Vagina (tissue), 2 donors: ENCODE data around the gene TSPAN32. TPM values are rescaled to one million over a fixed set of nuclear protein-coding genes. Genes with fewer than 3 reads are reported as not detected.

Source experiments
- DNase-seq, 2 donors: peaks; one replicate each; pipeline ENCODE4 v3.0.0-alpha.2; 2017; ENCODE audit errors: extremely low spot score in 2 of 2
- H3K27ac ChIP-seq: fragments of 200-600 bp; sonication (generic); one replicate; pipeline ENCODE4 v1.5.1; 2019
- H3K27me3 ChIP-seq: fragments of 200-600 bp; sonication (generic); one replicate; pipeline ENCODE4 v1.5.1; 2019
- H3K36me3 ChIP-seq, 2 donors: fragments of 200-600 bp; sonication (generic); one replicate each; pipeline ENCODE4 v1.5.1; 2017 to 2019
- H3K4me1 ChIP-seq: fragments of 200-600 bp; sonication (generic); one replicate; pipeline ENCODE4 v1.5.1; 2019
- H3K4me3 ChIP-seq, 2 donors: fragments of 200-600 bp; sonication (generic); 1 replicate in 1 of 2; 2 replicates in 1 of 2; pipeline ENCODE4 v1.5.1; 2016 to 2019
- H3K9me3 ChIP-seq: fragments of 200-600 bp; sonication (generic); one replicate; pipeline ENCODE4 v1.5.1; 2019
- POLR2A ChIP-seq, 2 donors: fragments of 450-650 bp; IDR thresholded peaks; one replicate each; pipeline ENCODE4 v1.6.1; 2017; ENCODE audit warnings: antibody characterized with exemption in 2 of 2, mild to moderate bottlenecking in 2 of 2, moderate library complexity in 2 of 2
- POLR2AphosphoS5 ChIP-seq, 2 donors: sonication (generic); formaldehyde crosslinking; IDR thresholded peaks; one replicate each; pipeline ENCODE4 v1.9.0; 2017; ENCODE audit warnings: antibody characterized with exemption in 2 of 2, mild to moderate bottlenecking in 2 of 2, low read depth in 1 of 2; ENCODE audit not compliant: insufficient read depth in 1 of 2
- intact Hi-C: fragments of 100-400 bp; cut with DNase I; formaldehyde crosslinking; loops from one replicate; pipeline ENCODE4 v1.15.1; 2023
- total RNA-seq: library from RNA; depleted of rRNA; stranded (reverse); fragments of >200 nt; gene quantifications from one replicate; pipeline ENCODE4 v1.2.3, GENCODE V29; 2016
- TF ChIP-seq, protein P1 (sequence below), 3 experiments: fragments of 450-650 bp in 2 of 3; fragments of 200-600 bp in 1 of 3; sonication (generic) in 1 of 3; IDR thresholded peaks; one replicate each; pipeline ENCODE4 v1.5.1; 2017 to 2019; ENCODE audit warnings: antibody characterized with exemption in 3 of 3, mild to moderate bottlenecking in 2 of 3, moderate library complexity in 2 of 3

The TSPAN32 gene
- total RNA-seq, 1 donor from 2014 or later, result 3.7 TPM

DNA sequence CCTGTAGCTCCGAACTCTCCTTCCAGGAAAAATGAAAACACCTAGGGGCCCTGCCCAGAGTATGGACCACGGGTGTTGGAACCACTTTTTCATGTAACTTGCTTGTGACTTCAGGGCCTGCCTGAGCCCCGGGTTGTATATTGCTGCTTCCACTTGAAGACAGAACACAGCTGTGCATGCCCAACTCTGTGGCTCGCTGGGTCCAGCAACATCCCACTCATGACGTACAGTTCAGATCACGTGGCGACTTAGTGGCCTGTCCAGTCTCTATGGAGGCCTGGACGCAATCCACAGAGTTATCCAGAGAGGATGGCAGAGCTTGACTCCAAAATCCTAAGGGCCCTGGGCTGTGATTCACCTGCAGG is 6.9 kb upstream of the TSPAN32 start:
- H3K36me3 ChIP-seq, result no peaks in the 10 kb centered on the region
- peak in 1 of 2 donors; percentile 81 for DNase-seq
- no peaks in the 10 kb centered on the region for H3K4me1 ChIP-seq
- no peak overlapping the region for H3K4me3 ChIP-seq
- no peaks in the 10 kb centered on the region for H3K27me3 ChIP-seq
- intact Hi-C loops, result no loop called here
- TF ChIP-seq POLR2A (IDR thresholded peaks at IDR 0.05), result no peak
- TF ChIP-seq, protein P1, sequence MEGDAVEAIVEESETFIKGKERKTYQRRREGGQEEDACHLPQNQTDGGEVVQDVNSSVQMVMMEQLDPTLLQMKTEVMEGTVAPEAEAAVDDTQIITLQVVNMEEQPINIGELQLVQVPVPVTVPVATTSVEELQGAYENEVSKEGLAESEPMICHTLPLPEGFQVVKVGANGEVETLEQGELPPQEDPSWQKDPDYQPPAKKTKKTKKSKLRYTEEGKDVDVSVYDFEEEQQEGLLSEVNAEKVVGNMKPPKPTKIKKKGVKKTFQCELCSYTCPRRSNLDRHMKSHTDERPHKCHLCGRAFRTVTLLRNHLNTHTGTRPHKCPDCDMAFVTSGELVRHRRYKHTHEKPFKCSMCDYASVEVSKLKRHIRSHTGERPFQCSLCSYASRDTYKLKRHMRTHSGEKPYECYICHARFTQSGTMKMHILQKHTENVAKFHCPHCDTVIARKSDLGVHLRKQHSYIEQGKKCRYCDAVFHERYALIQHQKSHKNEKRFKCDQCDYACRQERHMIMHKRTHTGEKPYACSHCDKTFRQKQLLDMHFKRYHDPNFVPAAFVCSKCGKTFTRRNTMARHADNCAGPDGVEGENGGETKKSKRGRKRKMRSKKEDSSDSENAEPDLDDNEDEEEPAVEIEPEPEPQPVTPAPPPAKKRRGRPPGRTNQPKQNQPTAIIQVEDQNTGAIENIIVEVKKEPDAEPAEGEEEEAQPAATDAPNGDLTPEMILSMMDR (IDR thresholded peaks at IDR 0.05), result no peak
- no peak for TF ChIP-seq POLR2AphosphoS5 (IDR thresholded peaks at IDR 0.05; ENCODE audit: insufficient read depth in 1 of 2, low read depth in 1 of 2)
- H3K27ac ChIP-seq, result no peak overlapping the region
- H3K9me3 ChIP-seq, result no peaks in the 10 kb centered on the region

- H3K27ac ChIP-seq, result no peak overlapping the region
- no peaks in the 10 kb centered on the region for H3K36me3 ChIP-seq
- no peaks in the 10 kb centered on the region for H3K4me1 ChIP-seq
- H3K27me3 ChIP-seq, result no peaks in the 10 kb centered on the region
- intact Hi-C loops, result no loop called here
- H3K9me3 ChIP-seq, result no peaks in the 10 kb centered on the region
- no peak overlapping the region for H3K4me3 ChIP-seq
- DNase-seq, result peak; percentile 70 to 72
- TF ChIP-seq POLR2AphosphoS5 (IDR thresholded peaks at IDR 0.05; ENCODE audit: insufficient read depth in 1 of 2, low read depth in 1 of 2) (no peak), POLR2A (IDR thresholded peaks at IDR 0.05) (no peak)
- TF ChIP-seq, protein P1 (IDR thresholded peaks at IDR 0.05), result no peak
Measured at GRCh38 chr11:2295971-2296912, 5.6 kb upstream of the TSPAN32 start.

GRCh38 chr11:2296913-2297622 is 4.7 kb upstream of the TSPAN32 start:
- no peaks in the 10 kb centered on the region for H3K9me3 ChIP-seq
- no peak overlapping the region for H3K4me3 ChIP-seq
- no peaks in the 10 kb centered on the region for H3K27me3 ChIP-seq
- H3K36me3 ChIP-seq, result no peaks in the 10 kb centered on the region
- TF ChIP-seq POLR2A (IDR thresholded peaks at IDR 0.05), result no peak
- TF ChIP-seq POLR2AphosphoS5 (IDR thresholded peaks at IDR 0.05; ENCODE audit: insufficient read depth in 1 of 2, low read depth in 1 of 2), result no peak
- TF ChIP-seq, protein P1 (IDR thresholded peaks at IDR 0.05), result no peak
- H3K4me1 ChIP-seq, result no peaks in the 10 kb centered on the region
- intact Hi-C loops, result no loop called here
- H3K27ac ChIP-seq, result no peak overlapping the region
- DNase-seq, result peak in 1 of 2 donors; percentile 71

DNA sequence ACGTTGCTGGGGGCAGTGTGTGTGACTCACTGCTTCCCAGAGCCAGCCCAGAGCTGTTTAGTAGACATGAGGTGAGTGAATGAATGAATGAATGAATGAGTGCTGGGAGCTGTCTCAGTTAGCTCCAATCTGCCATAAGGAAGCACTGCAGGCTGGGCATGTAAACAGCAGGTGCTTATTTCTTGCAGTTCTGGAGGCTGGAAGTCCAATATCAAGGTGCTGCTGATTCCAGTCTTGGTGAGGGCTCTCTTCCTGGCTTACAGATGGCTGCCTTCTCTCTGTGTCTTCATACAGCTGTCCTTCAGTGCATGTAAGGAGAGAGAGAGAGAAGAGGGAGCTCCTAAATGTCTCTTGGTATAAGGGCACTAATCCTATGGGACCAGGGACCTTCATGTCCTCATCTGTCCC is 4.2 kb upstream of the TSPAN32 start:
- Histone ChIP-seq H3K27ac (no peak overlapping the region), H3K27me3 (no peaks in the 10 kb centered on the region), H3K4me3 (no peak overlapping the region), H3K9me3 (no peaks in the 10 kb centered on the region), H3K36me3 (no peaks in the 10 kb centered on the region), H3K4me1 (peaks cover under 1% of the 10 kb centered on the region)
- no peak for DNase-seq
- TF ChIP-seq POLR2A (IDR thresholded peaks at IDR 0.05), result no peak
- TF ChIP-seq, protein P1 (IDR thresholded peaks at IDR 0.05), result no peak
- TF ChIP-seq POLR2AphosphoS5 (IDR thresholded peaks at IDR 0.05; ENCODE audit: insufficient read depth in 1 of 2, low read depth in 1 of 2), result no peak
- intact Hi-C loops, result no loop called here
